ENCODE measurements around the gene INSM1. TPM values are rescaled to one million over a fixed set of nuclear protein-coding genes. Genes with fewer than 3 reads are reported as not detected.
"Not testable (repeated sequence)": the region's sequence is repeated elsewhere in the genome, so short reads cannot be mapped to it uniquely, and the experiment has no call there.

INSM1 gene
- total RNA-seq, 1 donor from 2014 or later = not detected

GRCh38 chr20:20344476-20344875, 23.4 kb upstream of the INSM1 start:
- Histone ChIP-seq H3K27ac (no peak overlapping the region), H3K27me3 (no peaks in the 10 kb centered on the region), H3K4me3 (no peak overlapping the region), H3K4me1 (no peaks in the 10 kb centered on the region), H3K36me3 (no peaks in the 10 kb centered on the region), H3K9me3 (peaks cover 9% of the 10 kb centered on the region)
- ATAC-seq (no peak), DNase-seq (no peak)
- TF ChIP-seq CTCF (IDR thresholded peaks at IDR 0.05) = no peak
- intact Hi-C loops (cut with DNase I) = no loop called here

GRCh38 chr20:20353576-20353975, 14.3 kb upstream of the INSM1 start:
- Histone ChIP-seq H3K9me3 (no peaks in the 10 kb centered on the region), H3K4me1 (no peaks in the 10 kb centered on the region), H3K4me3 (no peak overlapping the region), H3K27me3 (no peaks in the 10 kb centered on the region), H3K36me3 (no peaks in the 10 kb centered on the region), H3K27ac (no peak overlapping the region)
- no peak for ATAC-seq
- TF ChIP-seq CTCF (IDR thresholded peaks at IDR 0.05) = no peak
- no peak for DNase-seq
- intact Hi-C loops (cut with DNase I) = no loop called here

- DNase-seq; intact Hi-C loops (cut with DNase I); H3K27me3 ChIP-seq; H3K36me3 ChIP-seq; H3K9me3 ChIP-seq; ATAC-seq; H3K4me3 ChIP-seq; H3K4me1 ChIP-seq; H3K27ac ChIP-seq: not testable (repeated sequence)
These were observed 12.4 kb upstream of the INSM1 start for GRCh38 chr20:20355503-20355902.

- H3K9me3 ChIP-seq = no peaks in the 10 kb centered on the region
- DNase-seq (no peak), ATAC-seq (no peak)
- H3K27ac ChIP-seq = no peak overlapping the region
- no peak for TF ChIP-seq CTCF (IDR thresholded peaks at IDR 0.05)
- intact Hi-C loops (cut with DNase I) = no loop called here
- no peaks in the 10 kb centered on the region for H3K36me3 ChIP-seq
- peaks cover 35% of the 10 kb centered on the region for H3K27me3 ChIP-seq
- peaks cover 7% of the 10 kb centered on the region for H3K4me1 ChIP-seq
- H3K4me3 ChIP-seq = no peak overlapping the region
These were observed 9.1 kb upstream of the INSM1 start for GRCh38 chr20:20358801-20359200.

- Histone ChIP-seq H3K27me3 (peaks cover 43% of the 10 kb centered on the region), H3K4me1 (peaks cover 14% of the 10 kb centered on the region), H3K9me3 (no peaks in the 10 kb centered on the region), H3K27ac (no peak overlapping the region), H3K4me3 (no peak overlapping the region), H3K36me3 (no peaks in the 10 kb centered on the region)
- DNase-seq (no peak), ATAC-seq (no peak)
- TF ChIP-seq CTCF (IDR thresholded peaks at IDR 0.05) = no peak
- intact Hi-C loops (cut with DNase I) = no loop called here
These were observed 8.3 kb upstream of the INSM1 start for GRCh38 chr20:20359628-20360027.

- intact Hi-C loops (cut with DNase I) = no loop called here
- DNase-seq (no peak), ATAC-seq (peak; percentile 90)
- Histone ChIP-seq H3K4me3 (no peak overlapping the region), H3K27ac (no peak overlapping the region), H3K36me3 (no peaks in the 10 kb centered on the region), H3K9me3 (no peaks in the 10 kb centered on the region), H3K4me1 (peaks cover 14% of the 10 kb centered on the region), H3K27me3 (peaks cover 52% of the 10 kb centered on the region)
- peak; percentile 71 for TF ChIP-seq CTCF (IDR thresholded peaks at IDR 0.05)
These were observed 7.4 kb upstream of the INSM1 start for GRCh38 chr20:20360464-20360863.
